HG03139 (cell line): ENCODE data around the gene GLMN.

Source experiments
- ATAC-seq: cut with Tn5 transposase; IDR thresholded peaks from one replicate; pipeline ENCODE4 v1.9.1; 2021; ENCODE audit not compliant: unreplicated experiment

Gene GLMN

GRCh38 chr1:92298573-92299476 is at the start of gene GLMN, which contains the start of gene RPAP2:
Gene GLMN, minus strand, starts transcription at chr1:92298987. Its CDS starts 988 bp downstream, at chr1:92297999.
Gene RPAP2, plus strand, starts transcription at chr1:92299059. Its CDS starts 15 bp downstream, at chr1:92299074.
- ATAC-seq: peak; percentile 96

DNA sequence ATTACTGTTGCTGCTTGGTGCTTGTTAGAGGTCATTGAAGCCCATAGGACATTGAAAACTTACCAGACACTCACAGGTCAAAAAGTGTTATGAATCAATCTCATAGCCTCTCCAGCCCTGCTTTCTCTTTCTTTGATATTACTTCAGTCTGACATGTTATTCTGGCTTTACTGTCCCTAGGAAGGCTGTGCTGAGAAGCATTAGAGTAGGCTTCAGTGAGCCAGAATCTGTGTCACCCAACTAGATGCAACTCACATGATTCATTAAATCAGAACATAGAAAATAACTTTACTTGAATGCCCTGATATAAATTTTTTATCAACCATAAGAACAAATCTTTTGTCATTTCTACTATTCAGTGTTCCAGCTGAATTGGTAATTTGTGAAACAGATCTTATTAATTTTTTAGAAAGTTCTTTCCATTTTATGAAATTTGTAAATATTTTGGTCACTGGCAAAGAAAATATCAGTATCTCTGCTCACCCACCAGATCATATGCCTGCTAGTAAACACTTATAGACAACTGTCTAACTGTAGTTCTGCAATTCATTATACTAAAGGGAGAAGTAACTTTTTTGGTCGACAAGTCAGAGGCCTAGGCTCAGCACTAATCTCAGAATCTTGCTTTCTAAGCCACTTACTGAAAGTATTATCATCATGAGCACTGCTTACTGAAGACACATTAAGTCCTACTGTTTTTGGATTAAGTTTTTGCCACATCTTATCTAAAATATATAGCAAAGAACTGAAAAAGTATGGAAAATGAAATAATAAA is 48.3 kb upstream of the GLMN start:
- ATAC-seq: no peak

DNA sequence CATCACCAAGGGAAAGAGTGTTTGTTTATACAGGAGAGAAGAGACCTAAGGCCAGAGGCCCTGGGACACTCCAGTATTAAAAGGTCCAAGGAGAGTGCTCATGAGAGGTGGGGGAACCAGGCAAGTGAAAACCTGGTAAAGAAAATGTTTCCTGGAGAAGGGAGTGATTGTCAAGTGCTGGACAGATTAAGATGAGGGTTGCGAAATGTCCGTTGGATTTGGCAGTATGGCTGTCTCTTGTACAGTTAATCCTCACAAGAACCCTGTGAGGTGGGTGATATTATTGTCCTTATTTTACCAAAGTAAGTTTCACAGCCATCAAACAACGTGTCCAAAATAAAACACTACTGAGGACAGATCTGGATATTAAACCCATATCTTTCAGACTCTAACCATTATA is 44.3 kb upstream of the GLMN start:
- no peak for ATAC-seq

DNA sequence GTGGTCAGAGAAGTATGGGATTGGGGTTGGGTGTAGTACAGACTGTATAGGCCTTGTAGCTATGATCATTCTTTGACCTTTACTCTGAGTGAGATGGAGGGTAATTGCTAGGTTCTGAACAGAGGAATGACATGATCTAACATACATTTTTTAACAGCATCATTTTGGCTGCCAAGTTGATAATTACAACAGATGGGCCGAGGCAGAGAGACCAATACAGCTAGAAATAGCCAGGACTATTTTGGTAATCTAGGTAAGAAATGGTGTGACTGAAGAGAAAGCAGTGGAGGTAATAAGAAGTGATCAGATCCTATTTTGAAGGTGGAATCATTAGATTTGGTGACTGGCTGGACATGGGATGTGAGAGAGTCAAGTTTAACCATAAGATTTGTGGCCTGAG is 43.6 kb upstream of the GLMN start:
- ATAC-seq: no peak

GRCh38 chr1:92340154-92340553 is 41.4 kb upstream of the GLMN start:
- ATAC-seq: no peak

DNA sequence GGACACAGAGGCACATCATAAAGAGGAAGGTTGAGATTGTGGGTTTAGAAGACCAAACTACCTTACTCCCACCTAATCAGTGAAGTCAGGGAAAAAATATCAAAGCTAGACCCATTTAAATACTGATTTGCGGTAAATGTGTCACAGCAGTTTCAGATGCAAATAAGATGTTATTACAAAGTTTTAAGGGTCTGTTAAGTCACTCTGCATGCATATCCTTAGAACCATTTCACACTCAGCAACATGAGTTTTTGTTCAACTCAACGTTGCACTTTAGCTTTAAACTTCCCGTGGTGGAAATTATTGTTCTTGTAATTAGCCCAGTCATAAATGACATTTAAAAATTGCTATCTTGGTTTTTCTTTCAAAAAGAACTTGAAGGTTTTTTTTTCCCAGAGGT is 34.9 kb upstream of the GLMN start:
- ATAC-seq: no peak

- no peak for ATAC-seq
Observed at GRCh38 chr1:92329347-92330129, 30.8 kb upstream of the GLMN start.

- no peak for ATAC-seq
Observed at GRCh38 chr1:92327794-92328193, 29.0 kb upstream of the GLMN start.

DNA sequence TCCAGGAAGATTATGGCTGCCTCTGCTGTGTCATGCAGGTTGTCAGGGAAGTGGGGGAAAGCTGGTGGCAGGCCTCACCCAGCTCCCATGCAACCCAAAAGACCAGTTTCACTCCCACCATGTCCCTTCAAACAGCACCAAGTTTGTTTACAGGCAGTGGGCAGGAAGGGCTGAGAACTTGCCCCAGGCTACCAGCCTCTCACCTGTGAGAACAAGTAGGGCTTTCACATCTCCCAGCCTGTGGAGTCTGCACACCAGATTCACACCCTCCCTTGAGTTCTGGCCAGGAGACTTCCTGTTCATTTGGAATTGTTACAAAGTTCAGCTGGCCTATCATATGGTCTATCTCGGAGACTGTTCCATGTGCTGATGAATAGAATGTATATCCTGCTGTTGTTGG is 27.9 kb upstream of the GLMN start:
- ATAC-seq: no peak

GRCh38 chr1:92324784-92325183 is 26.0 kb upstream of the GLMN start:
- ATAC-seq: no peak

- ATAC-seq: no peak
Observed at GRCh38 chr1:92323473-92324453, 25.0 kb upstream of the GLMN start.

DNA sequence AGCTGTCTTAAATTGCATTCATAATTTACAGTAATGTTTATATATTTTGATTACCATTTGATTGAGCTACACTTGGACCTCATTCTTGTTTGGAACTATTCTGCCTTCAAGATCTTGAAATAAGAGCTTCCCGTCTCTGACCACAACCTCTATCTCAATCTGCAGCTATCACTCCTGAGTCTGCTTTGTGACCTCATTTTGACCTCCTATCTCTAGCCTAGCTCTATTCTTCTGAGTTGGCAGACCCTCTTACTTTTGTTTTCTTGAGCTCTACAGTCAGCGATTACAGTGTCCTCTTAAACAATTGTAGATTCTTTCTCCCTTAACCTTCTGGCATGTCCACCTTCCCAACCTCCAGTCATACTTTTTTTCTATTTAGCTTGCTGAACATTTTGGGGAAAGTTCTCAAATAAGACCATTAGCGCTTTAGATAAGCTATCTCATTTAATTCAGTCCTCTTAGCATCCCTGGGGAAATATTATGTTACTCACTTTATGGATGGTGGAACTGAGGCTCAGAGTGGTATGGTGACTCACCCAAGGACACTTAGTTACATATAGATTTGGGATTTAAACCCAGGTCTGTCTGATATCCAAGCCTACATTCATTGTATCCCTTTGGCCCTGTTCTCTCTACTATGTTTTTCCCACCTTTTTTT is 19.2 kb upstream of the GLMN start:
- no peak for ATAC-seq

GRCh38 chr1:92315766-92316599 is 17.2 kb upstream of the GLMN start:
- ATAC-seq: no peak

- ATAC-seq: no peak
Observed at GRCh38 chr1:92314024-92314423, 15.2 kb upstream of the GLMN start.

GRCh38 chr1:92310185-92310597 is 11.4 kb upstream of the GLMN start:
- no peak for ATAC-seq

DNA sequence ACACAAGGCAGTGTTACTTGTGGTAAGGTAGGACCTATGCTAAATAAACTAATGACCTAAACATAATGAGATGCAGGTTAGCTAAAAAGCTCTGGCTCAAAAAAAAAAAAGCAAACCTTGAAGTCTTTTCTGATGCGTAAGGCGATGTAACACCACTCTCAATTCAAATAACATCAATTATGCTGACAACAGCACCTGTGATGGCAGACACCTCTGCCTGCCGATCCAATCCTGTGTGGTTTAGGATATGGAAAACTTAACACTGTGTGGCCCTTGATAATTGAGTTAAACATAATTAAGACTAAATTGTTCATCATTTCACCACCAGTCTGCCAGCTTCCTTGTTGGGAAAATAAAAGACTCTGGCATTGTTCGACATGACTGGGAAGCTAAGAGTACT is 9.2 kb upstream of the GLMN start:
- ATAC-seq: no peak

DNA sequence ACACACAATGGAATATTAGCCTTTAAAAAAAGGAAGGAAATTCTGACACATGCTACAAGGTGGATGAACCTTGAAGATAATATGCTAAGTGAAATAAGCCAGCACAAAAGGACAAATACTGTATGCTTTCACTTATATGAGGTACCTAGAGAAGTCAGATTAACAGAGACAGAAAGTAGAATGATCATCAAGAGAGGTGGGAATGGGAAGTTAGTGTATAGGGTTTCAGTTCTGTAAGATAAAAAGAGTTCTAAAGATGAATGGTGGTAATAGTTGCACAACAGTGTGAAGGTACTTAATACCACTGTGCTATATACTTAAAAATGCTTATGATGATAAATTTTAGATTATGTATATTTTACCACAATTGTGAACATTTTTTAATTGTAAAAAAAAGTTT is 7.2 kb upstream of the GLMN start:
- ATAC-seq: no peak

- ATAC-seq: no peak
Observed at GRCh38 chr1:92301021-92301420, 2.2 kb upstream of the GLMN start.
